Measurements from ENCODE around the gene ADAR.
A peak's percentile ranks its signal among the peaks of the same experiment; 100 is the strongest.

Gene ADAR

DNA sequence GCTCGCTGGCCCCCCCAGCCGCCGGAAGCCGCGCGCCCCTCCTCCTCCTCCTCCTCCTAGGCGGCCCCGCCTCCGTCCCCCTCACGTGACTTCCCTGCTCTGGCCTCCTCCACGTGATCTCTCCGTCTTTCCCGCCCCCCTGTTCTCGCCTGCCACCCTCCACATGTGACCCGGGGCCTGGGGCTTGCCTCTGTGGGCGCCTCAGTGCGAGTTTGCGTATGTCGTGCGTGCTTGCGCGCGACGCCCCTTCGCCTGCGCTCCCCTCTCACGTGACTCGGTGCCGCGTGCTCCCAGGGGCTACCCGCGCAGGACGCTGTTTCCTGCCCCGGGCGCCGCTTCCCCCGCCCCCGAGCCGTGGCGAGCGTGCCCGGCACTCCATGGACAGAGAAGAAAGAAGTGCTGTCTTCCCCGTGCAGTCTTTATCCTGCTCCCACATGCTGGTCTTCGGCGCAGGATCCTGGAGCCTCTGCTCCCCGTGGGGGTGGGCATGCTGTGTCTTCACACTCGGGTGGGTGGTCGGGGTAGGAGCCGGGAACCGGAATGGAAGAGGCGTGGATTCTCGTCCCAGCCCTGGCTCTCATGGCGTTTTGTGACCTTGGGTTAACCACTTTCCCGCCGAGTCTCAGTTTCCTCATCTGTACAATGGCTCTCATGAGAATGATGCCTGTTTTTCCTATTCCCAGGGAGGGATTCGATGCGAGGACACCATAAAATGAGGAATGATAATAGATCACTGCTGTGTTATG lies 49.1 kb downstream of the ADAR start:
- DNase-seq (ENCODE audit: low spot score) = peak; percentile 98

DNA sequence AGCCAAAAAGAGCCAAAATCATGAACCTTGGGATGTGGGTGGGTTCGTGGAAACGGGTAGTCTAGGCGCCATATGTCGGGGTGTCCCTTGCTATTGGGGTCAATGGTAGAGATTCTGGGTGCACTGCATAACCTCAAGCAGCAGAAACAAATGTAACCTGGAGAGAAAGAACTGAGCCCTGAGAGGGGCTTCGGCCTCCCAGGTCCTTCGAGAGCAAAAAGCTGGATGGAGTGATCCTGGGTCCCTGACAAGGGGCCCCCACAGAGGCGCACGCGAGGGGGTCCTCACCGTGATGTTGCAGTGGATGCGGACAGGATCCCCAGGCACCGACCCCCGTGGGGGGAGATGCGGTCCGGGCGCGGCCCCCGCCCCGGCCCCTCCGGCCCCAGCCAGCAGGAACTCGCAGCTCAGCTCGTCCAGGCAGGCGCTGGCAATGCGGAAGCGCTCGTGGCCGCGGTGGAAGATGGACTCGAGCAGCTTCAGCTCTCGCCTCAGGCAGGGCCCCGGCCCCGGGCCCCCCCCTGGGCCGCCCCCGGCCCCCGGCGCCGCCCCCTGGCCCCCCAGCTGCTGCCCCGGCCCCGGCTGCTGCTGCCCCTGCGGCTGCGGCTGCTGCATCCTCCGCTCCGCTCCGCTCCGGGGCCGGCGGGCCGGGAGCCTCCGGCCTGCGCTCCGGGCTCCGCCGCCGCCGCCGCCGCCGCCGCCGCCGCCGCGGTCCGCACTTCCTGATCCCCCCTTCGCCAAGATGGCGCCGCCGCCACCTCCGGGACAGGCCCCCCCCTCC lies 49.9 kb downstream of the ADAR start, which contains the start of gene UBE2Q1:
Gene UBE2Q1 (minus strand): TSS at position 724 of the 781 bp plus-strand sequence. CDS start 109 bp downstream, at position 615.
- no peak for DNase-seq (ENCODE audit: low spot score)

- no peak for DNase-seq (ENCODE audit: low spot score)
Measured at GRCh38 chr1:154557248-154557938, 50.6 kb downstream of the ADAR start.

DNA sequence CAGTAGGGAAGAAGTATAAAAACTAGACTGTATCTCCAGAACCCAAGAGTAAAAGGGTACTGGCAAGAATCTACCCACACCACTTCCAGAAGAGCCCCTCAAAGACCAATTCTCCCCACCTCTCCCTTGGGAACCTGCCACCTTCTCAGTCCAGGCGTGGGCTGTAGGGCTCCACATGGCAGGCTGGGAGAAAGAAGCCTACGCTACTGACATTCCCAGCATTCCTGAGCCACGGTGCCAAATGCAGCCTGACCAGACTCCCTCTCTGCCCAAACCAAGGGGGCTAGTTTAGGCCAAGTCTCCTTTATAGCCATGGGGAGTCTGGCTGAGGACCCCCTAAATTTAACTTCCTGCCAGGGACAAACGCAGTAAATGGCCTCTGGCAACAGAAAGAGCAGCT lies 51.6 kb downstream of the ADAR start:
- no peak for DNase-seq (ENCODE audit: low spot score)

DNA sequence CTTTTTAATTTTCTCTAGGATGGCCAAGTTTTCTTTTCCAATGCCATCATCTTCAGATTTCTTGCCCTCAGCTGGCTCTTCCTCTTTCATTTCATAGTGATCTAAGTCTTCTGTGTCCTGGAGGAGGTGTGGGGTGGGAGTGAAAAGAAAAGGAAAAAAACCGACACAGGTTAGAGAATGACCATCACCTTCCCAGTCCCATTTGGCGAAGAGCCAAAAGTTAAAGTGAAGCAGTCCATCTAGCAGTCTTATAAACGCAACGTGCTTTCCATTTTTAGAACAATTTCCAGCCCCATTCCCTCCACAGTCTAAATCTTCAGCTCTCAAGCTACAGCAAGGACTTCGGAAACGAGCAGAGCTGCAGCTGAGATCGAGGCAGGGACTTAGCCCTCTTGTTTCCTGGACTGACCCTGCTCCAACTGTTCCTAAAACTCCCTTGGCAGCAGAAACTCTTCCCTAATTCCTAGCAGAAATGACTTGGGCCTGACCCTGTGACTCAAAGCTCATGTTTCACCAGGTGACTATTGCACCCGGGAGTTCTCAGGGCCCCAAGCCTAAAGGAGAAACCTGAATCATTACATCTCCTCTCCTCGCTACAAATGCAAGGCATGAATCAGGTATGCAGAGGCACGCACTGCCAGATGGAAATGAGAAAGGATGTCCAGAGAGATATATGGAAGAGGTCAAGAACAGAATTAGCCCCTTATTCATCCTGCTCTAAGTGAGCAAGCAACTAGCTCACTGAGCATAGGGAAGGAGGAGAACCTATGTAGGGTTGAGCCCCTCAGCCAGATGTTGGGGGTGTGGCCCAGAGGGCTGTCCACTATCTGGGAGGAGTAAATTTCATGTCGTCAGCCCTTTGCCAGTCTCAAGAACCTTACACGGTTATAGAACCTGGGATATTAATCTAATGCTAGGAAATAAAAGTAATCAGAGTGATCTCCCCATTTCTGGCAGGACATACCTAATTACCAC lies 54.6 kb downstream of the ADAR start:
- no peak for DNase-seq (ENCODE audit: low spot score)

- no peak for DNase-seq (ENCODE audit: low spot score)
Measured at GRCh38 chr1:154552036-154552435, 56.0 kb downstream of the ADAR start.

DNA sequence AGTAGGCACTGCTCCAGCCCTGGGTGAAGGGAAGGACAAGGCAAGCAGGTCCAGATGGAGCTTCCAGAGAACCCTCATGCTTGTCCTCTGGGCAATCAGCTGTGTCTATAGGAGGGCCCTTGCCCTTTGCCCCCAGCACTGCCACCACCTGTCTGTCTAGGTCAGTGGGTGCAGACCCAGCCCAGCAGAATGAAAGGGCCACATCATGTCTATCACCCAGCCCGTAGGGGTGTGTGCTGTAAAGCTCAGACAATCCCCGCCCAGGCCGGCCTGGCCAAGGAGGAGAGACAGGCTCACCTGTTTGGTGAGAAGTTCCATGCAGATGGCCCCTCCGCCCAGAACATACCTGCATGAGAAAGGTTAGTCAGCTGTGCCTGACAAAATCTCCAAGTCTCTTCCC lies 56.5 kb downstream of the ADAR start:
- DNase-seq (ENCODE audit: low spot score) = no peak

GRCh38 chr1:154550657-154551056 lies 57.3 kb downstream of the ADAR start:
- DNase-seq (ENCODE audit: low spot score) = no peak

DNA sequence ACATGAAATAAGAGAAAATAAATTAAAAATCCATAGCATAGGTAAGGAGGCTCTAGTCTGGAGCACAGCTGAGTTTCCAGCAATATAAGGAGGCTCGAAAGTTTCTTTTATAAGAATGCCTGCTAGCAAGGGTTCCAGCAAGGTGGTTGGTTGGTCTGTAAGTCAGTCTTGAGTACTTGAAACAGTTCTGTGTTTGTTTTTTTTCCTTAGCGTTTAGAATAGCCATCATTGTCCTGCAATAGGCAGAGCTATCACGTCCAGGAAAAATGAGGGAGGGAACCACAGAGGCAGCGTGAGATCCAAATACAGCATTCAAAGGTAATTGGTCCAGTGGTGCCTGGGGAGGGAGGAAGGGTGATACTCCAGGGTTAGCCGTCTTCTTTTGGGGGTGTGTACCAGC lies 57.9 kb downstream of the ADAR start:
- no peak for DNase-seq (ENCODE audit: low spot score)

DNA sequence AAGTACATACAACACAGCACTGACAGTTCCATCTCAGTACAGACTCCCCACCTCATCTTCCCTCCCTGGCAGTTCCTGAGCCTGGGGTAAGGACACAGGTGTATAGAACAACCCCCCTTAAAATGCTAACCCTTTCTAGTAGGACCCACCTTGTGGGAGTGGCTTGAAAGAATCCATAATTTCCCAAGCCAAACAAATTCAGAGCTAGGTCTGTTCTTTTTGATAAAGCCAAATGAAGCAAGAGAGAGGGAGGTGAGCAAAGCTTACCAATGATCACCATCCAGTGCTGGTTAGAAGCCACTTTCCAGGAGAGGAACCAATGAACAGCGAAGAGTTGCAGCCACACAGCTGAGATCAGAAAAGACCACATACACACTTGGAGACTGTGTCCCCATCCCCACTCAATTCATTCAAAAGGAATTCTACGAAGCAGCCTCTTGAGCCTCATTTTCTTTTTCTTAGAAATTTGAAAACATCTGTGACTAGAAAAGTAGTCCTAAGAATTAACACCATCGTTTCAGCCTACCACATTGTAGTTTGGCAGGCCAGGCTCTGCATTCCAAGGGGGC lies 58.7 kb downstream of the ADAR start:
- DNase-seq (ENCODE audit: low spot score) = no peak

GRCh38 chr1:154548028-154548427 lies 60.0 kb downstream of the ADAR start:
- no peak for DNase-seq (ENCODE audit: low spot score)

GRCh38 chr1:154547105-154547732 lies 60.8 kb downstream of the ADAR start:
- no peak for DNase-seq (ENCODE audit: low spot score)

DNA sequence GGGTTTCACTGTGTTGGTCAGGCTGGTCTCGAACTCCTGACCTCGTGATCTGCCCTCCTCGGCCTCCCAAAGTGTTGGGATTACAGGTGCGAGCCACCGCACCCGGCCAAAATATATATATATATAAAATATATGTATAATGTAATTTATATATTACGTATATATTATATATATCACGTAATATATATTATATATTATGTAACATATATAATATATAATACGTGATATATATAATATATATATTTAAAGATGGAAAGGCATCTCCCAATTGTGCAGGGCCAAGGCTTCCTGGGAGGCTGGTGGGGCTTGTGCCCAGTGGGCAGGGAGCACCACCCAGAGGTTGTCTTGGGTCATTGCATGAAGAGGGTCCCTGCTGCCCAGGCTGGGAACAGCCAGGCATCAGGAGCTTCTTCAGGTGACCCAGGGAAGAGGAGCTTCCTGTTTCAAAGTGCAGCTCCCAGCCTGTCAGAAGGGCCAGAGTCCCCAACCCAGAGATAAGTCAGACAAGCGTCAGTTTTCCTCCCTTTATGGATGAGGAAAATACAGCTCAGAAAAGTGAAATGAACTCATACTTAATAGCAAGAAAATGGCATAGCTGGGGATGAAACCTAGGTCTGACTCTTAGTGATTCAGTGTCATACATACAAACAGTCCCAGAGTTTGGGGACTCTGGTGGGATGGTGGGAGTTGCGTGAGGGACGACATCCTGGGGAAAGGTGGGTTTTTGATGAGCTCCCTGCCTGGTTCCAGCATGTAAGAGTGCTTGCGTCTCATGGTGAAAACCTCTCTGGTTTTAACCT lies 61.5 kb downstream of the ADAR start:
- peak; percentile 44 for DNase-seq (ENCODE audit: low spot score)

DNA sequence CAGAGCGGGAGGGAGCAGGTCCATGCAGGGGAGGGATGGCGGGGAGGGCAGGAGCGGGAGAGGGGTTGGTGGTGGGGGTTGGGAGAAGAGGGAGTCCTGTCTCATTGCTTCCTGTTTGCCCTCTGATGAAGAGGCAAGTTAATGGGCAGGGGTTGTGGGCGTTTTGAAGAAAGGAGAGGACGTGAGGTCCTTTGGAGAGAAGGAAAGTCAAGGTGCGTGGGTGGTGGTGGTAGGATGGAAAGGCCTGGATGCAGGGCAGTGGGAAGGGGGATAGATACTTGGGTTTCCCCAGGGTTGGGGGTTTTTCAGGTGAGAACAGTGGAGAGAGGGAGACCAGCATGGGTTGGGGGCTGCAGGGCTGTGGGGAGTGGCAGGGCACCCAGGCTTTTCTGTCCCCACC lies 66.8 kb downstream of the ADAR start:
- no peak for DNase-seq (ENCODE audit: low spot score)

- DNase-seq (ENCODE audit: low spot score) = no peak
Measured at GRCh38 chr1:154539486-154540483, 68.2 kb downstream of the ADAR start.

DNA sequence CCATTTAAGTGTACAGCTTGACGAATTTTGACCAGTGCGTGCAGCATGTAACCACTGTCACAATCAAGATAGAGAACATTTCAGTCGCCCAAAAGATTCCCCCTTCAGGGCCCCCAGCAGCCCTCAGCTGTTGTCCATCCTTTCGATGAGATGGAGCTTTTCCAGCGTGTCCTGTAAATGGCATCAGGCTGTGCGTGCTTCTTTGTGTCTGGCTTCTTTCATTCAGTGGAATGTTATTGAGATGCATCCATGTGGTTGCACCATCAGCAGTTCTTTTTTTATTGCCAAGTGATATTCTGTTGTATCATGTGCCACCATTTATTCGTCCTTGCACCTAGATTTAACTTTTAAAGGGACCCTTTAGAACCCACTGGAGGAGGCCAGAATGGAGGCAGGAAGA lies 71.4 kb downstream of the ADAR start:
- DNase-seq (ENCODE audit: low spot score) = no peak

DNA sequence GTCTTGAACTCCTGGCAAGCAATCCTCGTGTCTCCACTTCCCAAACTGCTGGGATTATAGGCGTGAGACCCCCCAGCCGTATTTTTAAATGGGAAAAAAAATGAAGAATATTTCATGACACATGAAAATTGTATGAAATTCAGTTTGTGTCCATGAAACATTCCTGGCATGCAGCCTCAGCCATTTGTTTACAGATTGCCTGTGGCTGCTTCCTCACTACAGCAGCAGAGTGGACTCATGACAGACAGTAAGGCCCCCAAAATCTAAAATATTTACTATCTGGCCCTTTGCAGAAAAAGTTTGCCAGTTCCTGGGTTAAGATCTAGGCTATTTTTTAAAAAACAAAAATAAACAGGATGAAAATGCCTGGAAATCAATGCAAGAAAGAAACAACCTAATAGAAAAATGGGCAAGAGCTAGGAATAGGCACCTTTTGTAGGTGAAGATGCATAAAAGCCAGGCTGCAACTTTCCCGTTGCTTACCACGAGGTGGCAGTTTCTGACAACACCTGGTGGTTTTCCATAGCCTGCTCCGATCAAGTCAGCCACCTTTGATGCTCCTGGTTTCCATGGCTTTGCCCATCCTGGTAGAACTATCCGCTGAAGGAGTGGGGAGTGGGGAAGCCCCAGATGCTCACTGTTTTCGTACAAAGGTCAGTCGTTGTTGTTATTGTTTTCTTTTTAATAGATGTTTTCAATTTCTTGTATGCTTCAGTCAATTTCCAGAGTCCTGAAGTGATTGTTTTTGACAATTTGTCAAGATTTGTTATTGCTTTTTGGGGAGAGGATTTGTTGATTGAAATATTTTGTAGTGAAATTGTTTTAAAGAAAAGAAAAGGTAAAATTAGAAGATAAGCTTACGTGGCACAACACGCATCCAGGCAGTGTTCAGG lies 73.8 kb downstream of the ADAR start:
- peak; percentile 60 for DNase-seq (ENCODE audit: low spot score)
